IPS-18c (cell line): Measurements from ENCODE around the gene PKP4.
"Not testable (repeated sequence)": the region's sequence is repeated elsewhere in the genome, so short reads cannot be mapped to it uniquely, and the experiment has no call there.

Source experiments
- H3K4me3 ChIP-seq: 2 replicates; pipeline ENCODE4 v1.7.0; 2013; ENCODE audit warnings: low read depth, mild to moderate bottlenecking, low read length, moderate library complexity; ENCODE audit not compliant: insufficient read depth
- H3K9me3 ChIP-seq: one replicate; pipeline ENCODE4 v1.6.1; 2013; ENCODE audit warnings: mild to moderate bottlenecking, low read length, moderate library complexity; ENCODE audit not compliant: control insufficient read depth, insufficient read depth

PKP4 gene

GRCh38 chr2:158463496-158464095 lies 6.8 kb downstream of the PKP4 start:
- no peak overlapping the region for H3K4me3 ChIP-seq
- H3K9me3 ChIP-seq, result no peaks in the 10 kb centered on the region

- Histone ChIP-seq H3K4me3 (no peak overlapping the region), H3K9me3 (no peaks in the 10 kb centered on the region)
These were observed 7.9 kb downstream of the PKP4 start for GRCh38 chr2:158464426-158465281.

- Histone ChIP-seq H3K9me3 (no peaks in the 10 kb centered on the region), H3K4me3 (no peak overlapping the region)
These were observed 10.5 kb downstream of the PKP4 start for GRCh38 chr2:158467248-158467647.

- H3K9me3 ChIP-seq, H3K4me3 ChIP-seq: not testable (repeated sequence)
These were observed 16.1 kb downstream of the PKP4 start for GRCh38 chr2:158472829-158473228.

- not testable (repeated sequence) for H3K4me3 ChIP-seq, H3K9me3 ChIP-seq
These were observed 16.5 kb downstream of the PKP4 start for GRCh38 chr2:158473300-158473699.

- H3K4me3 ChIP-seq, result no peak overlapping the region
These were observed 17.1 kb downstream of the PKP4 start for GRCh38 chr2:158473719-158474392.

GRCh38 chr2:158474526-158475011 lies 17.8 kb downstream of the PKP4 start:
- H3K4me3 ChIP-seq, H3K9me3 ChIP-seq: not testable (repeated sequence)

More at GRCh38 chr2:158473719-158474392, 17.1 kb downstream of the PKP4 start:
- no peaks in the 10 kb centered on the region for H3K9me3 ChIP-seq

GRCh38 chr2:158477202-158477601 lies 20.4 kb downstream of the PKP4 start:
- Histone ChIP-seq H3K4me3 (no peak overlapping the region), H3K9me3 (no peaks in the 10 kb centered on the region)

- H3K9me3 ChIP-seq, result no peaks in the 10 kb centered on the region
- no peak overlapping the region for H3K4me3 ChIP-seq
These were observed 21.5 kb downstream of the PKP4 start for GRCh38 chr2:158478237-158478636.

- Histone ChIP-seq H3K4me3 (no peak overlapping the region), H3K9me3 (no peaks in the 10 kb centered on the region)
These were observed 22.1 kb downstream of the PKP4 start for GRCh38 chr2:158478816-158479215.

GRCh38 chr2:158481116-158481515 lies 24.4 kb downstream of the PKP4 start:
- no peak overlapping the region for H3K4me3 ChIP-seq
- no peaks in the 10 kb centered on the region for H3K9me3 ChIP-seq

GRCh38 chr2:158482594-158482993 lies 25.8 kb downstream of the PKP4 start:
- Histone ChIP-seq H3K4me3 (no peak overlapping the region), H3K9me3 (no peaks in the 10 kb centered on the region)

GRCh38 chr2:158484892-158485556 lies 28.3 kb downstream of the PKP4 start:
- Histone ChIP-seq H3K4me3 (no peak overlapping the region), H3K9me3 (no peaks in the 10 kb centered on the region)

GRCh38 chr2:158486150-158486969 lies 29.6 kb downstream of the PKP4 start:
- H3K9me3 ChIP-seq, result no peaks in the 10 kb centered on the region
- no peak overlapping the region for H3K4me3 ChIP-seq

- Histone ChIP-seq H3K4me3 (no peak overlapping the region), H3K9me3 (no peaks in the 10 kb centered on the region)
These were observed 30.2 kb downstream of the PKP4 start for GRCh38 chr2:158486970-158487325.

GRCh38 chr2:158487419-158487818 lies 30.7 kb downstream of the PKP4 start:
- no peaks in the 10 kb centered on the region for H3K9me3 ChIP-seq
- no peak overlapping the region for H3K4me3 ChIP-seq
